GM18505 (cell line): ENCODE results near the gene VSIG10L2.
"Not testable (repeated sequence)": the region's sequence is repeated elsewhere in the genome, so short reads cannot be mapped to it uniquely, and the experiment has no call there.

Experiments
- ATAC-seq: cut with Tn5 transposase; IDR thresholded peaks from one replicate; pipeline ENCODE4 v1.9.1; 2021; ENCODE audit not compliant: unreplicated experiment
- POLR2A ChIP-seq: IDR thresholded peaks from 4 replicates; pipeline ENCODE4 v1.6.1; 2011; ENCODE audit warnings: borderline replicate concordance; ENCODE audit not compliant: insufficient read depth, insufficient read length; ENCODE audit errors: extremely low read depth

The VSIG10L2 gene

DNA sequence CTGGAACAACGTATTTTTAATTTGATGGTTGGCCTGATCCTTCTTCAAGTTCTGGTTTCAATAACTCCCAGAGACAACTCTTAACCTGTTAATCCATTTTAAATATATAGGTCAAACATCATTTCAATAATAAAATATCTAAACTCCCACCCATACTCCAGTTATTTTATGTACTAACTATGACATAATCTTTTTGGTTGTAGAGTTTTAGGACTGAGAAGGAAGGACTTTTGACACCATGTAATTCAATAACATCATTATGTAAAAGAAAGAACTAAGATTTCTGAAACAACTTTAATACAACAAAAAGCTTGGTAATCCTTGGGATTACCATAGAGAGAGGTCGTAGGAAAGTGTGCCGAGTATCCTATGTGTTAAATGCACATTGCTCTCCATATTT lies 31.5 kb downstream of the VSIG10L2 start:
- TF ChIP-seq POLR2A = no peak
- no peak for ATAC-seq

GRCh38 chr11:125978181-125978716 lies 32.4 kb downstream of the VSIG10L2 start:
- no peak for ATAC-seq
- no peak for TF ChIP-seq POLR2A

- no peak for ATAC-seq
- no peak for TF ChIP-seq POLR2A
These were observed 33.0 kb downstream of the VSIG10L2 start for GRCh38 chr11:125978778-125979407.

GRCh38 chr11:125979511-125979910 lies 33.7 kb downstream of the VSIG10L2 start:
- no peak for TF ChIP-seq POLR2A
- no peak for ATAC-seq

DNA sequence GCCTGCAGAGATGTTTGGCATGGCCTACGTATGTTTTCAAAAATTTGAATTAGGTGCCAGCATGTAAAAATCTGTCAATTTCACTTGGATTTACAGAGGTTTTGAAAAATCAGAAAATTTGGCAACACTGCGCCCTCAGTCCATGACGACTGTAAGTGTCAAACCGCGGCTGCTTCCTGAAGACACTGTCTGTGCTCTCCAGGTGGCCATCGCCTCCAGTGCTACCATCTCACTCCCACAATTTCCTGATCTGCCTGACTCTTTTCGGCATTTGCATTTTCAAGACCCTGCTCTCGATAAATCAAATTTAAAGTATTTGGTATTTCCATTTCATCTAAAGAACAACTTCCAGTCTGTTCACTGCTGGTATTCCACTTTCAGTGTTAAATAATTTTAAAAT lies 34.6 kb downstream of the VSIG10L2 start:
- no peak for TF ChIP-seq POLR2A
- no peak for ATAC-seq

DNA sequence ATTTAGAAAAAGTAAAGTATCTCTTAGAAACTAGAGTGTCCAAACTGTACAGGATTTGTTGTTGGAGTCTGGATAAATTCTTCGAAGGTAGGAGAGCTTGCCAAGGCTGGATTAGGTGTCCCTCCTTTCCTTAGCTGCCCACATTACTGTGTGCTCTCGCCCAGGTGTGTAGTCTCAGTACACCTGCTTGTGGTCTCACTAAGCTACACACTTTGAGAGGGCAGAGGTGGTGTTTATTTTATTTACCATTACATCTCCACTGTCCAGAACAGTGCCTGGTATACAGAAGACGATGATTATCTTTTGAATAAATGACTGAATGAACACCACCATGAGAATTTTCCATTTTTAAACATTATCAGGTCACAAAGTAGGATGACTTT lies 36.5 kb downstream of the VSIG10L2 start:
- no peak for TF ChIP-seq POLR2A
- no peak for ATAC-seq

DNA sequence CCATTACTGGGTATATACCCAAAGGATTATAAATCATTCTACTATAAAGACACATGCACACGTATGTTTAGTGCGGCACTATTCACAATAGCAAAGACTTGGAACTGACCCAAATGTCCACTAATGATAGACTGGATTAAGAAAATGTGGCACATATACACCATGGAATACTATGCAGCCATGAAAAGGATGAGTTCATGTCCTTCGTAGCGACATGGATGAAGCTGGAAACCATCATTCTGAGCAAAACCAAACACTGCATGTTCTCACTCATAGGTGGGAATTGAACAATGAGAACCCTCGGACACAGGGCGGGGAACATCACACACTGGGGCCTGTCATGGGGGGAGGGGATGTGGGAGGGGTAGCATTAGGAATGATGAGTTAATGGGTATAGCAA lies 40.1 kb downstream of the VSIG10L2 start:
- ATAC-seq = not testable (repeated sequence)

DNA sequence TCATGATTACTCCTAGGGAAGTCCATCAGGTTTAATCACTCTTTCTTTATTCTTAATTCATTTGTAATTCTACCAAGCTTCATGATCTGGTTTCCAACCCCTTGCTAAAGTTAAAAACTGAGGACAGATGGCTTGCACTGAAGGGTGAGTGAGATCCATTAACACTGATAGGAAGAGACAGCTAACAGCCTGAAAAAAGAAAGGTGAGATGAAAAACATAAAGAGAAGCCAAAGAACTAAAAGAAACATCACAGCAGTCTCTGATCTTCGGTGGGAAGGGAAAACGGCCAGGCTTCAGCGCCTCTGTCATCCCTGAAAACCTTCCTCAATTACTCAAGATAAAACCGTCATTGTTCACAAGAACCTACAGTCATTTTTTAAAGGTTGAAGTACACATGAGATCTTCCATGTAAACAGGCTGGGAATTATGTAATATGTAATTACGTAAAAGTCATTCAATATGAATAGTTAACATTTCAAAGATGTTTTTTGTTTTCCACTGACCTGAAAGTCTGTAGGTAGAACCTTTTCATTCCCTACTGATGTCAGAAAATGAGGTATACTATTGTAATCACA lies 41.3 kb downstream of the VSIG10L2 start:
- ATAC-seq = no peak
- no peak for TF ChIP-seq POLR2A

GRCh38 chr11:125990244-125990643 lies 44.4 kb downstream of the VSIG10L2 start:
- ATAC-seq = no peak
- no peak for TF ChIP-seq POLR2A

DNA sequence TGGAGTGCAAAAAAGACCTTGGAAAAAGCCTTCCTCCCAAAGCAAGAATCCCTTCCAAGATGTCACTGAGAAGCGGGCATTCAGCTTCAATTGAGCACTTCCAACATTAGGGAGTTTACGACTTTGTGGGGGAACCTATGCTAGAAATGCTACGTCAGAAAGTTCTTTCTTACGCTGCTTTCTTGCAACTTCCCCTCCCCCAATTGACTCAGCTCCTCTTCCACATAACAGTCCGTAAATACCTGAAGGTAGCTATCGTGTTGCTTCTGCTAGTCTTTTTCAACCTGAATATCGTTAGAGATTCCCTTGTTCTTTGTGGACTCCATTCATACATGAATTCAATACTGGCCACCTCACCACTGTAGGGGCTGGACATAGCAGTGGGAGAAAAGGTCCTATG lies 47.0 kb downstream of the VSIG10L2 start:
- TF ChIP-seq POLR2A = no peak
- no peak for ATAC-seq

- no peak for TF ChIP-seq POLR2A
- ATAC-seq = no peak
These were observed 48.7 kb downstream of the VSIG10L2 start for GRCh38 chr11:125994509-125994908.

- no peak for TF ChIP-seq POLR2A
- peak; percentile 64 for ATAC-seq
These were observed 49.5 kb downstream of the VSIG10L2 start for GRCh38 chr11:125995313-125995712.

- no peak for ATAC-seq
- no peak for TF ChIP-seq POLR2A
These were observed 52.4 kb downstream of the VSIG10L2 start for GRCh38 chr11:125998267-125998666.

- no peak for ATAC-seq
- no peak for TF ChIP-seq POLR2A
These were observed 53.5 kb downstream of the VSIG10L2 start for GRCh38 chr11:125999234-125999880.
